ENCODE measurements around the gene TADA2B.

GRCh38 chr4:7005571-7005970 lies 37.6 kb upstream of the TADA2B start:
- TF ChIP-seq CTCF (IDR thresholded peaks at IDR 0.05): no peak
- TF ChIP-seq ZFX (IDR thresholded peaks at IDR 0.05; ENCODE audit: borderline replicate concordance): no peak
